ENCODE measurements around the gene ATP2C2.

ATP2C2 gene

GRCh38 chr16:84378099-84378498 is 9.8 kb downstream of the ATP2C2 start:
- ChIA-PET CTCF (no interaction called here), POLR2A (no interaction called here)
- no peaks in the 10 kb centered on the region for H3K9me3 ChIP-seq (ENCODE audit: control insufficient read depth, insufficient read depth, low read depth, low read length)
- no peaks in the 10 kb centered on the region for H3K4me1 ChIP-seq (ENCODE audit: control insufficient read depth, insufficient read depth, low read length)
- no peak overlapping the region for H3K4me3 ChIP-seq (ENCODE audit: low read depth, low read length)
- TF ChIP-seq ZSCAN23 (tag by site-specific recombination; IDR thresholded peaks at IDR 0.05), result no peak
- no peak for TF ChIP-seq ZBTB20 (tag by site-specific recombination; IDR thresholded peaks at IDR 0.05)
- TF ChIP-seq ZBTB21 (tag by site-specific recombination; IDR thresholded peaks at IDR 0.05), result no peak
- TF ChIP-seq ZNF544 (tag by site-specific recombination; IDR thresholded peaks at IDR 0.05), result no peak
- TF ChIP-seq MYNN (tag by site-specific recombination; IDR thresholded peaks at IDR 0.05; ENCODE audit: borderline replicate concordance), result no peak
- no peak for TF ChIP-seq ZNF280D (tag by site-specific recombination; IDR thresholded peaks at IDR 0.05)
- no peak for TF ChIP-seq ZNF624 (tag by site-specific recombination; IDR thresholded peaks at IDR 0.05)
- no peak for TF ChIP-seq BCL6B (tag by site-specific recombination; IDR thresholded peaks at IDR 0.05)
- no peak for TF ChIP-seq ZSCAN30 (tag by site-specific recombination; IDR thresholded peaks at IDR 0.05)
- TF ChIP-seq ZNF133 (tag by site-specific recombination; IDR thresholded peaks at IDR 0.05), result no peak
- TF ChIP-seq ZIC2 (tag by site-specific recombination; IDR thresholded peaks at IDR 0.05), result no peak
- TF ChIP-seq ZNF677 (tag by site-specific recombination; IDR thresholded peaks at IDR 0.05), result no peak
- TF ChIP-seq ZNF701 (tag by site-specific recombination; IDR thresholded peaks at IDR 0.05), result no peak
- TF ChIP-seq ATF2 (tag by site-specific recombination; IDR thresholded peaks at IDR 0.05; ENCODE audit: low read depth), result no peak
- TF ChIP-seq ZNF785 (tag by site-specific recombination; IDR thresholded peaks at IDR 0.05), result no peak
- no peaks in the 10 kb centered on the region for H3K36me3 ChIP-seq (ENCODE audit: control insufficient read depth in 2 of 2, insufficient read depth in 1 of 2, low read length in 2 of 2)
- H3K27ac ChIP-seq (ENCODE audit: extremely low read depth, low read depth, low read length), result no peak overlapping the region

- H3K4me3 ChIP-seq (ENCODE audit: low read depth, low read length), result no peak overlapping the region
- POLR2A ChIA-PET, result no interaction called here
- no peak overlapping the region for H3K27ac ChIP-seq (ENCODE audit: extremely low read depth, low read depth, low read length)
- no peaks in the 10 kb centered on the region for H3K4me1 ChIP-seq (ENCODE audit: control insufficient read depth, insufficient read depth, low read length)
- no peaks in the 10 kb centered on the region for H3K36me3 ChIP-seq (ENCODE audit: control insufficient read depth in 2 of 2, insufficient read depth in 1 of 2, low read length in 2 of 2)
- TF ChIP-seq ZNF837 (tag by site-specific recombination; IDR thresholded peaks at IDR 0.05), result no peak
- no peak for TF ChIP-seq ZNF2 (tag by site-specific recombination; IDR thresholded peaks at IDR 0.05)
- no peak for TF ChIP-seq ZNF704 (tag by site-specific recombination; IDR thresholded peaks at IDR 0.05)
- H3K9me3 ChIP-seq (ENCODE audit: control insufficient read depth, insufficient read depth, low read depth, low read length), result no peaks in the 10 kb centered on the region
- CTCF ChIA-PET, result no interaction called here
These were observed 10.2 kb downstream of the ATP2C2 start for GRCh38 chr16:84378567-84378966.

All from HEK293 (cell line).